GM20000 (cell line): ENCODE measurements around the gene CCBE1.

Source experiments
- DNase-seq: peaks from one replicate; pipeline ENCODE4 v3.0.0; 2012; ENCODE audit warnings: low spot score
- CTCF ChIP-seq: IDR thresholded peaks from 2 replicates; pipeline ENCODE4 v1.5.1; 2012; ENCODE audit warnings: mild to moderate bottlenecking, control low read depth; ENCODE audit errors: extremely low read depth, missing control alignments

The CCBE1 gene

GRCh38 chr18:59562751-59563150, 134.5 kb downstream of the CCBE1 start:
- DNase-seq, result no peak
- no peak for TF ChIP-seq CTCF

GRCh38 chr18:59561612-59562011, 135.6 kb downstream of the CCBE1 start:
- DNase-seq, result no peak
- TF ChIP-seq CTCF, result no peak

- DNase-seq, result no peak
- TF ChIP-seq CTCF, result no peak
Observed at GRCh38 chr18:59560556-59560955, 136.7 kb downstream of the CCBE1 start.

- DNase-seq, result no peak
- TF ChIP-seq CTCF, result no peak
Observed at GRCh38 chr18:59559528-59559927, 137.7 kb downstream of the CCBE1 start.

GRCh38 chr18:59555995-59556659, 141.1 kb downstream of the CCBE1 start:
- DNase-seq, result no peak
- no peak for TF ChIP-seq CTCF

- no peak for TF ChIP-seq CTCF
- no peak for DNase-seq
Observed at GRCh38 chr18:59554796-59555335, 142.4 kb downstream of the CCBE1 start.

GRCh38 chr18:59553273-59553870, 143.9 kb downstream of the CCBE1 start:
- TF ChIP-seq CTCF, result no peak
- DNase-seq, result no peak
